NCI-H1694 treated with DMSO at 0.1 percent for 48 hours (cell line): Measurements from ENCODE around the gene COPZ2.
"Not testable (repeated sequence)": the region's sequence is repeated elsewhere in the genome, so short reads cannot be mapped to it uniquely, and the experiment has no call there.

ENCODE experiments used
- DNase-seq: peaks from one replicate; lab custom pipeline; 2025; lab: John Stamatoyannopoulos, UW

COPZ2 gene

GRCh38 chr17:48055531-48056245 lies 18.1 kb upstream of the COPZ2 start:
- DNase-seq, result no peak

GRCh38 chr17:48054238-48055185 lies 16.9 kb upstream of the COPZ2 start:
- DNase-seq, result no peak

GRCh38 chr17:48053758-48054237 lies 16.2 kb upstream of the COPZ2 start:
- no peak for DNase-seq

- no peak for DNase-seq
Observed at GRCh38 chr17:48052956-48053757, 15.6 kb upstream of the COPZ2 start.

- no peak for DNase-seq
Observed at GRCh38 chr17:48051706-48052486, 14.3 kb upstream of the COPZ2 start.

GRCh38 chr17:48051283-48051682 lies 13.7 kb upstream of the COPZ2 start:
- no peak for DNase-seq

- DNase-seq, result peak; percentile 20
Observed at GRCh38 chr17:48048384-48049126, 11.0 kb upstream of the COPZ2 start.

- DNase-seq, result peak; percentile 99
Observed at GRCh38 chr17:48047741-48048383, 10.3 kb upstream of the COPZ2 start, which contains the start of gene NFE2L1. Gene NFE2L1, plus strand, starts transcription at chr17:48048359. Its CDS starts 2,760 bp downstream, at chr17:48051119.

- DNase-seq, result no peak
Observed at GRCh38 chr17:48047113-48047740, 9.6 kb upstream of the COPZ2 start.

- DNase-seq, result no peak
Observed at GRCh38 chr17:48046296-48046695, 8.7 kb upstream of the COPZ2 start.

- no peak for DNase-seq
Observed at GRCh38 chr17:48045316-48046001, 7.9 kb upstream of the COPZ2 start.

- no peak for DNase-seq
Observed at GRCh38 chr17:48044851-48045250, 7.3 kb upstream of the COPZ2 start.

GRCh38 chr17:48043176-48043575 lies 5.6 kb upstream of the COPZ2 start:
- no peak for DNase-seq

GRCh38 chr17:48038687-48039086 lies 1.1 kb upstream of the COPZ2 start:
- DNase-seq, result no peak

GRCh38 chr17:48037838-48038323 lies 284 bp upstream of the COPZ2 start:
- no peak for DNase-seq

- DNase-seq, result no peak
Observed at GRCh38 chr17:48036693-48037035, 933 bp downstream of the COPZ2 start.

- not testable (repeated sequence) for DNase-seq
Observed at GRCh38 chr17:48034734-48035133, 2.9 kb downstream of the COPZ2 start.

- DNase-seq, result no peak
Observed at GRCh38 chr17:48031966-48032365, 5.6 kb downstream of the COPZ2 start.

GRCh38 chr17:48030531-48030930 lies 7.1 kb downstream of the COPZ2 start:
- no peak for DNase-seq
